ENCODE measurements around the gene ALG9. TPM values are rescaled to one million over a fixed set of nuclear protein-coding genes. Genes with fewer than 3 reads are reported as not detected.

Gene ALG9
- total and polyA plus RNA-seq, 10 of the 15 experiments (the other 5 are each of a cell fraction or from before 2014, with no cell fraction given): 10.8 to 41.6 (median 25.5) TPM

- Histone ChIP-seq H3K4me2 (ENCODE audit: control insufficient read depth, insufficient read depth) (no peak overlapping the region), H2AFZ (ENCODE audit: control insufficient read depth, low read depth, low read length) (no peak overlapping the region), H4K20me1 (ENCODE audit: control insufficient read depth, insufficient read depth) (no peaks in the 10 kb centered on the region), H3K79me2 (ENCODE audit: control insufficient read depth, insufficient read depth, low read length) (no peaks in the 10 kb centered on the region), H3K27ac (ENCODE audit: control insufficient read depth, insufficient read depth) (no peak overlapping the region), H3K36me3 (ENCODE audit: control insufficient read depth in 2 of 2, insufficient read depth in 2 of 2, low read length in 1 of 2) (no peaks in the 10 kb centered on the region), H3K4me1 (ENCODE audit: control insufficient read depth, insufficient read depth, low read length) (no peaks in the 10 kb centered on the region), H3K9me3 (replicated peaks; ENCODE audit: control insufficient read depth, insufficient read depth, low read length) (no peaks in the 10 kb centered on the region), H3K27me3 (replicated peaks in 1 of 2; ENCODE audit: control insufficient read depth in 2 of 2, insufficient read depth in 2 of 2, low read length in 1 of 2) (no peaks in the 10 kb centered on the region; a peak in 1 of 4 replicates), H3K9ac (ENCODE audit: control insufficient read depth, insufficient read depth, low read length) (no peak overlapping the region), H3K4me3 (no peak overlapping the region)
- DNase-seq (ENCODE audit: low read depth, low spot score) (no peak), ATAC-seq (no peak), FAIRE-seq (no peak)
- no TSS peak for BruUV-seq (replicated peaks)
- POLR2A ChIA-PET: no interaction called here
- SMC1A ChIA-PET (ENCODE audit: uncharacterized antibody, unreplicated experiment): interaction anchor here (0.6 kb wide), 1 partner anchor 54 kb away, joined by 3 read pairs; no protein-coding TSS in a partner anchor
- CTCF ChIA-PET: no interaction called here
- in situ Hi-C loops (cut with MboI) (no loop called here), intact Hi-C loops (cut with micrococcal nuclease; ENCODE audit: unreplicated experiment) (no loop called here)
- RAD21 ChIA-PET (ENCODE audit: unreplicated experiment): no interaction called here
- WGBS (ENCODE audit: insufficient coverage, insufficient replicate concordance, low lambda C conversion rate, missing lambda C conversion rate): 72% methylated on average over 2 of the region's 2 CpGs
- no peak for TF ChIP-seq YY1 (IDR thresholded peaks at IDR 0.05; ENCODE audit: low read depth, low read length)
- no peak for TF ChIP-seq ZNF217 (IDR thresholded peaks at IDR 0.05)
- no peak for TF ChIP-seq RELA (IDR thresholded peaks at IDR 0.05; ENCODE audit: borderline replicate concordance, partially characterized antibody)
- no peak for TF ChIP-seq SIN3A (IDR thresholded peaks at IDR 0.05; ENCODE audit: low read depth, low read length)
- no peak for TF ChIP-seq CTCF (IDR thresholded peaks at IDR 0.05 in 2 of 3, conservative IDR thresholded peaks at IDR 0.05 in 1 of 3; ENCODE audit: control insufficient read depth in 2 of 3, extremely low read depth in 1 of 3, insufficient read depth in 1 of 3, low read depth in 3 of 3, low read length in 3 of 3)
- TF ChIP-seq STAT1 (conservative IDR thresholded peaks at IDR 0.05): no peak
- no peak for TF ChIP-seq EP300 (IDR thresholded peaks at IDR 0.05; ENCODE audit: borderline replicate concordance in 1 of 2, control insufficient read depth in 1 of 2, low read depth in 2 of 2, low read length in 2 of 2)
- TF ChIP-seq KDM1A (IDR thresholded peaks at IDR 0.05; ENCODE audit: borderline replicate concordance): no peak
- no peak for TF ChIP-seq RAD21 (IDR thresholded peaks at IDR 0.05; ENCODE audit: insufficient read depth, low read depth, low read length)
- TF ChIP-seq PKNOX1 (IDR thresholded peaks at IDR 0.05): no peak
- TF ChIP-seq EZH2 (IDR thresholded peaks at IDR 0.05; ENCODE audit: borderline replicate concordance, control insufficient read depth, low read depth, low read length): no peak
- TF ChIP-seq SP1 (IDR thresholded peaks at IDR 0.05; ENCODE audit: low read depth, low read length): no peak
- no peak for TF ChIP-seq ZNF687 (IDR thresholded peaks at IDR 0.05)
- TF ChIP-seq CHD2 (IDR thresholded peaks at IDR 0.05; ENCODE audit: borderline replicate concordance, low read depth, low read length): no peak
- no peak for TF ChIP-seq MAX (IDR thresholded peaks at IDR 0.05; ENCODE audit: low read depth, low read length)
- TF ChIP-seq IRF5 (IDR thresholded peaks at IDR 0.05; ENCODE audit: borderline replicate concordance): no peak
- no peak for TF ChIP-seq YBX1 (IDR thresholded peaks at IDR 0.05)
Observed at GRCh38 chr11:111920908-111921307, 49.5 kb upstream of the ALG9 start.

Measured in GM12878 (cell line).